MV-4-11 (cell line): ENCODE measurements around the gene SLC35B1.
"Not testable (repeated sequence)": the region's sequence is repeated elsewhere in the genome, so short reads cannot be mapped to it uniquely, and the experiment has no call there.

ENCODE experiments used
- DNase-seq: peaks from one replicate; lab custom pipeline; 2025; lab: John Stamatoyannopoulos, UW

The SLC35B1 gene

DNA sequence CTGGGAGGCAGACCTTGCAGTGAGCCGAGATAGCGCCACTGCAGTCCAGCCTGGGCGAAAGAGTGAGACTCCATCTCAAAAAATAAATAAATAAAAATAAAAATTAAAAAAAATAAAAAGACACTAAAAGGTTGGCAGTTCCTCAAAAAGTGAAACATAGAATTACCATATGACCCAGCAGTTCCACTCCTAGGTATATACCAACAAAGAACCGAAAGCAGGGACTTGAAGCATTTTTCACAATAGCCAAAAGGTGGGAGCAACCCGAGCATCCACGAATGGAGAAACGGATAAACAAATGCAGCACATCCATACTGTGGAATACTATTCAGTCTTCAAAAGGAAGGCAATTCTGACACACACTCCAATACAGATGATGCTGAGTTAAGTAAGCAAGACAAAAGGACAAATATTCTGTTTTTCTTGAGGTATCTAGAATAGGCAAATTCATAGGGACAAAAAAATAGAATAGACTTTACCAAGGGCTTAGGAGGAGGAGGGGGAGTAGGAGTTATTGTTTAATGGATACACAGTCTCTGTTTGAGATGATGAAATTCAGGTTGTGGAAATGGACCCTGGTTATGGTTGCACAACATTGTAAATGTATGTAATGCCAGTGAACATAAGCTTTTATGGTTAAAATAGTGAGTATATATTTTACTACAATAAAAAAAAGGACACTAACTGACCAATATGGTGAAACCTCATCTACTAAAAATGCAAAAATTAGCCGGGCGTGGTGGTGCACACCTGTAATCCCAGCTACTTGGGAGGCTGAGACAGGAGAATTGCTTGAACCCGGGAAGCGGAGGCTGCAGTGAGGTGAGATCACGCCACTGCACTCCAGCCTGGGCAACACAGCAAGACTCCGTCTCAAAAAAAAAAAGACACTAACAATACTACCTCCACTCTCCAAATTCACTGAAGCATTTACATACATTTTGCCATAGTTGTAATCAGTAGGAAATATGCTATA, 27.0 kb upstream of the SLC35B1 start:
- peak; percentile 80 for DNase-seq

DNA sequence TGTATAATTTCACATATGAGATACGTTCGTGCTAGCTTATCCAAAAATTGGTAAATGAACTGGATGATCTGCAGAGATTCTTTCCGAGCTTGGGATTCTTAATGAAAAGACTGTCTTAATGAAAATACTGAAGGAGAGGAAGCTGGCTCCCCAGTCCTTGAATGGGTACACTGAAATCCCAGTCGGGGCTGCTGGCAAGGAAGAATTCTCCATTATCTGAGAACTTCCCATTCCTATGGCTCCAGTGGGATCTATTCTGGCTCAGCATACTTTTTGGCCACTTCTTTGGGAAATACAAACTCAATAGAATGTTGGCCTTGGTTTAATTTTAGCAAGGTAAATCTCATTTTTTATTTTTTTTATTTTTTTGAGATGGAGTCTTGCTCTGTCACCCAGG, 23.7 kb upstream of the SLC35B1 start:
- no peak for DNase-seq

DNA sequence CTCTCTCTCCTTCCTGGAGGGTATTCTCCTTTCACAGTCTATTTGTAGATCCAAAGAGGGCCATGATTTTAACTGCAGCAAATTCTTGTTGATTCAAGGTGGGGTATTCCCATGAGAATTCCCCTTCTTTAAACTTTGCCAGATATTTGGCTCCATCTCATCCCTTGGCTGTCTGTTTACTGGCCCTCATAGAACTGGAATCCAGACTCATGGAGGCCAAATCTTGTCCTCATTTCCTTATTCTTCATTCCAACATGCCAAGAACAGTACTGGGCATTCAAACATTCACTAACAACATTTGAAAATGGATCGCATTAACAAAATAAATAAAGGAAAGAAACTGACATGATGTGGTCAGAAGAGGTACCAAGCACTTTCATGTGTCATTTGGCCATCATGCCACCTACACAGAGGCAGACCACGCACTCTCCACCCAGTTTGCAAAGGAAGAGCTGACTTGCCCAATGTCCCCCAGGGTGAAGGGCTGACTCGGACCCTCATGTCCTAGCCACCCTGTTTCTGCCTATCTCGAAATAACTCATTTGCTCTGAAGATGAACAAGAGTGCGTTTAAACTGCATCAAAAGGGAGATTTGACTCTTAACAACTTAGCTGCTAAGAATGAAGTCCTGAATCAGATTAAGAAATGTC, 23.1 kb upstream of the SLC35B1 start:
- no peak for DNase-seq

DNA sequence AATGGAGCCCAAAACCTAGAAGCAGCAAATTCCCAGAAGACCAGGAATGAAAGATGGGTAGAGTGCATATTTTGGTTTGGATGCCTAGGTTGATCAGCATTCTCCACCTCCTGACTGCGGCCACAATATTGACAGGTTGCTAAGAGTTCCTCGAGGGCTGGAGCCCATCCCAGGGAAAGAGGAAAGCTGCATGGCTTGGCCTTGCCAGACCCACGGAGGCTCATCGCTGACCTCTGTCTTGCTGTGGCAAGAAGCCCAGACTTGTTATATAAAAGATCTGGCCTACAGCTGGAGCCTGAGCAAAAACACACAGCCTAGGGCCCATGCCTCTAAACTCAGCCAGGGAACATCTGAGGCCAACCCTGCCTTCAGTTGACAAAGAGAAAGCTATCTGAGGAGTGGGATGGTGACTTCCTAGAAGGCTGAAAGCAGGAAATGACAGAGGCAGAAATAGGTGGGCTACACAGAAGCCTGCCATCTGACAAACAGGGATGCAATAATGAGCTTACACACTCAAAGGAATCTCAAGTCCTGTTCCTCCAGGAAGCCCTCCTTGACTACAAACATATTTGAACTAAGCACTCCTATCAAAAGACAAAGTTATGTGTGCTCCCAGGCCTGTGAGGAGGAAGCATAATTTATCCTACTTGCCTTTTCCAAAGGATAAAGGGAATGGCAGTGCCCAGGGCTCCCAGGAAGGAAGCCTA, 22.5 kb upstream of the SLC35B1 start:
- no peak for DNase-seq

DNA sequence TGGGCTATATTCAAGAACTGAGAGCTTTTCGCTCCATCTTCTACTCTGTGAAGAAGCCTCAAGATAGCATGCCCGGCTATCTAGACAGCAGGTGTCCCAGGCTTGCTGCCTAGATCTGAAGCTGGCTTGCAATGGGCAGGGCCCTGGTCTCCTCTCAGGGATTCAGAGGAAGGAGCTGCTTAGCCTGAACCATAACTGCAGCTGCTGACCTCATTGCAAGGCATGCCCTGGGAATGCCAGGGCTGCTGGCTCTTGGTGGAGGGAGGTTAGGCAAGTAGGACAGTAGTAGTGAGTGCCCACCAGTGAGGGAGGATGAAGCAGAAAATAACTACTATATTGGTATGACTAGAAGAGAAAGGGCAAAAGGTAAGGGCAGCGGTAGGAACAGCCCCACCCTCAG, 21.3 kb upstream of the SLC35B1 start:
- DNase-seq: no peak

DNA sequence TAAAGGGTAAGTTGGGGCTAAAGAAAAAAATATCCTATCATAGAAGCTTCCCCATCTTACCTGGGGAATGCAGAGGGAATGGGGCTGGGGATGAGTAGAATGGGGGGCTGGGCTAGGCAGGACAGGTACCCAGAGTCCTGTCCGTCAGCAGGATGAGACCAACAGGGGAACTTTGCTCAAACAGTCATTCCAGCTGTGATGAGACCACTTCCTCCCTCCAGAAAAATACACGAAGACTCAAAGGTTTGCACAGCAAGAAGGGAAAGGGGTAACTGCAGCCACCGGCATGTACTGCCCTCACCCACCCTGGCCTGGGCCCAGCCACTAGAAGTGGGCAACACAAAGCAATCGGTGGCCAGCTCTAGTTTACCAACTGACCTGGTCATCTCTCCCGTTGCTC, 20.7 kb upstream of the SLC35B1 start:
- DNase-seq: no peak

DNA sequence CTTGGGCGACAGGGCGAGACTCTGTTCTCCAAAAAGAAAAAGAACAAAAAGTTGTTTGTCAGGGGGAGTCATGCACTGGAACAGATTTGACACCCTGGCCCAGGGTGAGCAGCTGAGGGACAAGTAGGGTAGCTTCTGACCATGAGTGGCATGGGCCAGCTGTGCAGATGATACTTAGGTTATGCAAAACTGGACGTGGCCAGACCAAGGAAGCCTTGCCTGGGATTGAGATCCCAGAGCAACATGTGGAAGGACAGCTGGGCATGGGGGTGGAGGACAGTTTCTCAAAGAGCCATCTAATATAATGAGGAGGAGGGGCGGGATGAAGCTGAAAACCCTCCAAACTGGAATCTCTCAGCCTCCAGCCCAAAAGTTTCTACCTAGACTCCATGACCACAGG, 19.6 kb upstream of the SLC35B1 start:
- no peak for DNase-seq

DNA sequence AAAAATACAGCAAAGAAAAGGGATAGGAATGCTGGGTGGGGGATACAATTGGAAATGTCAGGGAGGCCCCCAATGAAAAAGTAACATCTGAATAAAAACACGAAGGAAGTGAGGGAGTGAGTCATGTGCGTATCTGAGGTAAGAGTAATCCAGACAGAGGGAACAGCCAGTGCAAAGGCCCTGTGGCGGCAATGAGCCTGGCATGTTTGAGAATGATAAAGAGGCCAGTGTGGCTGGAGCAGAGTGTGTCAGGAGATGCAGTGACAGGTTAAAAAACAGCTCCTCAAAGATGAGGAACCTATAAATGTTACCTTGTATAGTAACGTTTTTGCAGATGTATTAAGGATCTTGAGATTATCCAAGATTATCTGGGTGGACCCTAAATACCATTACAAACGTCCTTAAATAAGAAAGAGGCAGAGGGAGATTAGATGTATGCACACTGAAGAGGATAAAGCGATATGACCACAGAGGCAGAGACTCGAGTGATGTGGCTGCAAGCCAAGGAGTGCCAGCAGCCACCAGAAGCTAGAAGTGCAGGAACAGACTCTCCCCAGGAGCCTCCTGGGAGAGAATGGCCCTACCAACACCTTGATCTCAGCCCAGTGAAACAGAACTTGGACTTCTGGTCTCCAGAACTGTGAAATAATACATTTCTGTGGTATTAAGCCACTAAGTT, 17.8 kb upstream of the SLC35B1 start:
- no peak for DNase-seq

DNA sequence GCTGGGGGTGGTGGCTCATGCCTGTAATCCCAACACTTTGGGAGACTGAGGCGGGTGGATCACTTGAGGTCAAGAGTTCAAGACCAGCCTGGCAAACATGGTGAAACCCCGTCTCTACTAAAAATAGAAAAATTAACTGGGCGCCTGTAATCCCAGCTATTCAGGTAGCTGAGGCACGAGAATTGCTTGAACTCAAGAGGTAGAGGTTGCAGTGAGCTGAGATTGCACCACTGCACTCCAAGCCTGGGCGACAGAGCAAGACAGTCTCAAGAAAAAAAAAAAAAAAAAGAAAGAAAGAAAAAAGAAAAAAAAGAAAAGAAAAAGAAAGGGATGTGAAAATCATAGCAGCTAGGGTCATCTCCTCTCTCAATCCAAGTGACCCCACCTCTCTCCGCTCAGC, 16.8 kb upstream of the SLC35B1 start:
- not testable (repeated sequence) for DNase-seq

DNA sequence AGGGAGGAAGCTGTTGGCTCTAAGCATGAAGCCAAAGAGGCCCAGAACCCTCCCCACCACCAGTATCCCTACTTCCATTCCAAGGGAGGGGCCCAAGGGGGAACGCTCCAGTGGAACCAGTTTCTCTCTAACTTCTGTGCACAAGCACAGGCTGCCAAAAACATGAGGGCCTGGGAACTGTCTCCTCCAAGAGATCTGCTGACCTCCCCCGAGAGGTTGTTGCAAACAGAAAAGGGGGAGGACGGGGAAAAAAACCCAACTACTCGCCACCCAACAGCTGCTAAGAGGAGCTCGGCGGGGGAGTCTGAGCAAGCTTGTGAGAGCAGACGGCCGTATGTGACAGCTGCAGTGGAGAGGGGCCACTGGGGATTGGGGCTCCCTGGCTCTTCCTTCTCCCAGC, 15.7 kb upstream of the SLC35B1 start:
- peak; percentile 38 for DNase-seq

DNA sequence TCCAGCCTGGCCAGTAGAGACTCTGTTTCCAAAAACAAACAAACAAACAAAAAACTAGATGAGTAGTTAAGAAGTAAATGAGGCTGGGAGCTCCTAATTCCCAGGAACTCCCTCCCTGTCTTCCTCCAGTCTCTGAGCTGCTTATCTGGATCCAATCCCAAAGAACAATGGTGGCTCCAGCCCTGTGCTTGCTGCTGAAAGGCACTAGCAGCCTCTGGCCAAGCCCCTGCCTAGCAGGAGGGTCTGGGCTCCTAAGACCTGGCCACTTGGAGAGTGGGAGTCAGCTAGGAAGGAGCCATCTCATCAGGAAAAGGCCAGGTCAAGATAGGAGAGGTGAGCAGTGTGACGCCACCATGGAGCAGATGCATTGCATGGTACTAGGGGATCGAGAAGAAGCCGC, 14.3 kb upstream of the SLC35B1 start:
- DNase-seq: no peak

DNA sequence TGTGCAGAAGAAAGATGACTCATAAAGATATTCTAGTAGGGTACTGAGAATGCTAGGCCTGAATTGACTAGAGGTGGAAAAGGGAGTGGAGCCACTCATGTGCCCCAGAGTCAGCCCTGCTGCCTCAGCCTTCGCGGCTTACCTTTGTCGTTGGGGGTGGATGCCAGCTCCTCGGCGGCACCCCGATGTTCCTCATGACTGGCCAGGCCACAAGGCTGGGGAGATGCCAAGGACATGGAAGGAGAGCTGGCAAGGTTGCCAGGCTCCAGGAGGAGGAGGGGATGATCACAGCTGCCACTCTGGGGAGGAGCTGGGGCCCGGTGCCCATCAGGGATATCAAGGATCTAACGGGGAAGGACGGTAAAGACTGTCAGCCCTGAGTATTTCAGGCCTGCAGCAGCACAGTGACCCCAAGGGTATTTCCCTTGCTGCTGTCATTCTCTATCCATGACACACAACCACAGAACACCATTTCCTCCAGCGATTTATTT, 9.7 kb upstream of the SLC35B1 start:
- DNase-seq: no peak

DNA sequence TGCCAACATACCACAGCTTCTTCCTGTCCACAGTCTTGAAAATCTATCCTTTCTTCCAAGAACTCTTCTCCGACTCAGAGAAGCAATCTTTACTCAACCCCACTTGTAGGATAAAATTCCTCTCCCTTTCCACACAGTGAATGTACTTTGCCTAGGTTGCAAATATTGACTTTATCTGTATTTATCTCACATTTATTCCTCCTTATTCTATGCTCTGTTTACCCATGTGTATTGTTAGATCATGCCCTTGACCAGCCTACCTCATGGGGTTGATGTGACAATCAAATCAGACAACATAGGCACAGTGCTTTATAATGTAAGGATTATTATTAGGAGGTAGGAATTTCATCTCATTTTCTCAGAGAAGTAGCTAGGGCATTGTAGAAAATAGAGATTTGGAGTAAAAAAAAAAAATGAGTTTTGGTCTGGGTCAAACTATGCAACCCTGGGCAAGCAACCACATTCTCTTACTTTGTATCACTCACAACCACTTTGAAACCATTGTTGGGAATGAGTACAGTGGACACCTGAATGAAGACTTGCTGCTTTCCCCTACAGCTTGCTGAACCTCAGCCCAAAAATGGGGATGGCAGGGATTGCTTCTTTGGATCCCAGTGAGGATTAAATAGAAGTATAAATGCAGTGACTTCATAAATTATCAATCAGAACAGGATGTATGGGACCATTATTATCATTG, 9.1 kb upstream of the SLC35B1 start:
- DNase-seq: no peak

DNA sequence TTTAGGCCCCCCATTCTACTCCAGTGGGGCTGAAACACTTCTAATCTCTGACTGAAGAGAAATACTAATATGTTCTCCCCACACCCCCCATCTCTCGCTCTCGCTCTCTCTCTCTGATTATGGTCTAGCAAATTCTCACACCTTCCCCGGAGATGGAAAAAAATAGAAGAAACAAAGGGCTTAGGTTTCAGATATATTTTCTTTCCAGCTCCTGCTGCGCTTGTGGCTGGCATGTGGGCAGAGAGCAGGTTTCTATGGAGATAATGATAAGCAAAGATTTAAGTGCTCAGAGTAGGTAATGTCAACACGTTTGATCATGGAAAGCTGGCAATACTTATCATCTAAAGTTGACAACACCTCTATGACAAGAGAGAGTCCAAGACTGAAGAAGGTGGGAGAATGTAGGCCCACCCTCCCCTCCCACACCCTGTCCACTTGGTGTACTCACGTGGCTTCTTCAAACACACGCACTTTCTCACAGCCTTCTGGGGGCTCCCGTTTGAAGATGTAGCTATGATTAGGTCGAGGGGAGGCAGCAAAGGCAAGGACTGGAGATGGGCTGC, 8.0 kb upstream of the SLC35B1 start:
- DNase-seq: no peak

DNA sequence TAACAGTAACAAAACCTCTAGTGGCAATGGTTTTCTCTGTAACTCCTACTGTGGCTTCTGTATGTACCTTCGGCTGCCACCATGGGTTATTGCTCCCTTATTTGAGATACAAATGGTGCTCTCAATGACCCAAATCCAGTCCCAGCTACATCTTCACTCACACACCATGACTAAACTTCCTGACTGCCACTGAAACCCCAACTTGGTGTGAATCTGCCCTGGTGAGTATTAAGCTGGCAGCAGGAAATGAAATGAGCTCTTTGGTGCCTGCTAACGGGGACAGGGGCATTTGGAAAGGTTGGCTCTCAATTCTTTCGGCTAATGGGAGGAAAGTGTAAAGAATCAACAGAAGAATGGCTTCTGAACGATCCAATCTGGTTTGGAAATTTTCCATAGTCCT, 7.5 kb upstream of the SLC35B1 start:
- DNase-seq: no peak

DNA sequence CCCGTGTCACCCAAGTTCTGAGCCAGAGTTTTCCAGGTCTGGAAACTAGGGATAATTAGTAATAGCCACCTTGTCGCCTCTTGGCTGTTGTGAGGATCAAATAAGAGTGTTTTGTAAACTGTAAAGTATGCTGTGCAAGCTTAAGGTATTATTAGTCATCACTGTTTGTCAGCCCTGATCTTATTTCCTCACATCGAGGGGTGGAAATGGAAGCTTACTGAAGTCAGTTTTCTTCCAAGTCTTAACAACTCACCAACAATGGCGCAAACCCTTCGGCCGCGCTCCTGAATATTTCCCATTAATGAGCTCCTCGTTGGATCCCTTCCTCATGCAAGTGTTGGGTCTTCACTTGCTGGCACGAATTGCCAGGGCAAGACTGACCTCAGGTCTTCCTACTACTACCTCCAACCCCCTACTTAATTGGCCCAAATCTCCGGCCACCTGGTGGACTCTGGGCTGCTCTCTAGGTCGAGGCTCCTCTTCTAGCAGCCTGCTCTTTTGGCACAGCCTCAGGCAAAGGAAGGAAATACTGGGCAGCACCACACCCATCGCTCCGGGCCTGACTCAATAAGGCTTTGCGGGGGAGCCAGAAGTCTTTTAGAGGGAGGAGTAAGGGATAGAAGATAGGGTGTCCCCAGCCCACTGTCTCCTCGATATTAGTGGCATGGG, 885 bp upstream of the SLC35B1 start:
- DNase-seq: no peak

DNA sequence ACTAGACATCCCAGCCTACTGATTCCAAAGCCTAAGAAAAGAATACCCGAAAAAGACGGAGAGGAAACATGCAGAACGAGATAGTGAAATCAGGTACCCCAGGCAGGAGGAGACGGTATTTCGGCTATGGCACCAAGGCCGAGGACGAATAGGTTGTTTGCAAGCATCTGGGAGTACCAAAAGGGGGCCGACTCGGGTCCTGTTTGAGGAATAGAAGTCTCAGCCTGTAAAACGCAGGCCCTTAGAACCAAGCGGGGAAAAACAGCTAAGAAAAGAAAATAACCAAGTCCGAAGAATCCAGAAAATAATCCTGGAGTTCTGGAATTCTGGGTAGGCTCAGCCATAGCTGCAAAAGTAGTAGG, 537 bp downstream of the SLC35B1 start:
- no peak for DNase-seq

DNA sequence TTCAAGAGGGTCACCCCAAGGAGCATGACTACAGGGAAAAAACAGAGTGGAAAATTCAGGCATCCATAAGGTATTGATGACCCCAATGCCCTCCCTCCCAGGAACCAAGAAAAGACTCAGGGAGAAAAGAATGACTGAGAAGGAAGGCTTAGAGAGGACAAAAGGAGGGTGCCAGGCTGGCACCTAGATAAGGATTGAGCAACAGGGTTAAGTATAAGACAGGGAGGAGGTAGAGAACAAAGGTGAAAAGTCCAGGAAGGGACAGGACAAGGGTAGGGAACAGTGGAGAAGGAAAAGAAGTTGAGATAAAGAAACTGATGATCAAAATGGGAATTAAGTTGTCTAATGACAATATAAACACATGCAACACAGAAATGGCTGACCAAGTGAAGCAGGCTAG, 2.5 kb downstream of the SLC35B1 start:
- DNase-seq: no peak

DNA sequence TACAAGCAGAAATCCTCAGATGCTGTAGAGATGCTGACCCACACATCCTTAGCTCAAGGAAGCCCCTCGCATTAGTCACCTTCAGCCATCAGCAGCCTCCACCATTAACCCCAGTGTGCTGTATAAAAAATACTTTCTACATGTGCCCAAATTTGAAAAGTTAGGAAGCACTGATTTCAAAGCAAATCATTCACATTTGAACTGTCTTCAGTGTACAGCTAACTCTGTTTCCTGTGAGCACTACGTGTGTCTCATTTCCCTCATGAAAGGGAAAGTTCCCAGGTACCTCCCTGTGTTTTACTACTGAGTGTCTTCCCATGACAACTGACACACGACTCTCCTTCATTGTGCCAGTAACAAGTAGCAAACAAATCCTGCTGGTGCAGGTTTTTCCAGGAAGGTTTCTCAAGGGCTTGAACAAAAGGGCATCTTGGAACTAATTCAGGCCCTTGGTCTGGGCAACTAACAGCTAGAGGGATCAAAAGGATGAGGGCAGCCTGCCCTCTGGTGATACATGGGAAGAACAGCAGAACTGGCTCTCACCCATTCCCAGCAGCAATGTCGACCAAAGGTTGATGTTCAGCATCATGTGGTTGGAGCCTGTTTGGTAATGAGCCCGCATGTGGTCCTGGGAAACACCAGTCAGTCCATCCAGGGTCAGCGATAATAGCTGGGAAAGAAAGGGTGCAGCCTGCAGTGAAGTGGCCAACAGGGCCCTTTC, 4.0 kb downstream of the SLC35B1 start:
- DNase-seq: peak; percentile 46

DNA sequence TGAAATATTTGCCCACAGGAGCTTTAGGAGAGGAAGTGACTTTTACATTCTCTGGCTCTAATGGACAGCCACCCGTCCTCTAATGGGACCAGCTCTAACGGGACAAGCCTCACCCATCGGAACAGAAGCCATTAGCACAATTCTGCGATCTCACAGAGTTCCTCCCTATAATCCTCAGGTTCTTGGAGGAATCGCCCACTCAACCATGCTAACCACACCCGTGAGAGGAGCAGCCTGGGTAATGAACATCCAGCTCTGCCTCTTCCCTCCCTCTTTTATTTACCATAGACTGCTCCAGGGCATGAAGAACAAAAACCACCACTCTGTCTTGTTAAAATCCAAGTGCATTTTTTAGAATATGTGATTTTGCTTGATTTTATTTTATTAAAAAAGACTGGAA, 6.8 kb downstream of the SLC35B1 start:
- DNase-seq: no peak
